Measurements from ENCODE around the gene NMUR1.

- TF ChIP-seq, protein P1, sequence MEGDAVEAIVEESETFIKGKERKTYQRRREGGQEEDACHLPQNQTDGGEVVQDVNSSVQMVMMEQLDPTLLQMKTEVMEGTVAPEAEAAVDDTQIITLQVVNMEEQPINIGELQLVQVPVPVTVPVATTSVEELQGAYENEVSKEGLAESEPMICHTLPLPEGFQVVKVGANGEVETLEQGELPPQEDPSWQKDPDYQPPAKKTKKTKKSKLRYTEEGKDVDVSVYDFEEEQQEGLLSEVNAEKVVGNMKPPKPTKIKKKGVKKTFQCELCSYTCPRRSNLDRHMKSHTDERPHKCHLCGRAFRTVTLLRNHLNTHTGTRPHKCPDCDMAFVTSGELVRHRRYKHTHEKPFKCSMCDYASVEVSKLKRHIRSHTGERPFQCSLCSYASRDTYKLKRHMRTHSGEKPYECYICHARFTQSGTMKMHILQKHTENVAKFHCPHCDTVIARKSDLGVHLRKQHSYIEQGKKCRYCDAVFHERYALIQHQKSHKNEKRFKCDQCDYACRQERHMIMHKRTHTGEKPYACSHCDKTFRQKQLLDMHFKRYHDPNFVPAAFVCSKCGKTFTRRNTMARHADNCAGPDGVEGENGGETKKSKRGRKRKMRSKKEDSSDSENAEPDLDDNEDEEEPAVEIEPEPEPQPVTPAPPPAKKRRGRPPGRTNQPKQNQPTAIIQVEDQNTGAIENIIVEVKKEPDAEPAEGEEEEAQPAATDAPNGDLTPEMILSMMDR (IDR thresholded peaks at IDR 0.05; ENCODE audit: insufficient read depth, low read depth, low read length), result no peak
- TF ChIP-seq EZH2 (IDR thresholded peaks at IDR 0.05; ENCODE audit: insufficient read depth, low read length), result no peak
These were observed 35.6 kb downstream of the NMUR1 start for GRCh38 chr2:231494669-231495068.
